Ovary (tissue), 9 donors: ENCODE results near the gene TAB3. TPM values are rescaled to one million over a fixed set of nuclear protein-coding genes. Genes with fewer than 3 reads are reported as not detected.
A peak's percentile ranks its signal among the peaks of the same experiment; 100 is the strongest.

Source experiments
- DNase-seq, 5 donors: peaks; one replicate each; pipeline ENCODE4 v3.0.0-alpha.2; 2019 to 2020
- H3K27ac ChIP-seq, 2 donors: fragments of 200-600 bp; one replicate each; pipeline versions ENCODE4 v1.5.1 to v1.8.0; 2019 to 2022
- H3K27me3 ChIP-seq: fragments of 200-600 bp; one replicate; pipeline ENCODE4 v1.8.0; 2022
- H3K36me3 ChIP-seq: fragments of 200-600 bp; sonication (generic); one replicate; pipeline ENCODE4 v1.5.1; 2019
- H3K4me1 ChIP-seq: one replicate; pipeline ENCODE4 v1.8.1; 2013; ENCODE audit warnings: mild to moderate bottlenecking, moderate library complexity; ENCODE audit not compliant: insufficient read depth
- H3K4me3 ChIP-seq: fragments of 200-600 bp; sonication (generic); one replicate; pipeline ENCODE4 v1.5.1; 2017
- H3K9me3 ChIP-seq, 2 donors: fragments of 200-600 bp in 1 of 2; sonication (generic) in 1 of 2; one replicate each; pipeline versions ENCODE4 v1.5.1 to v1.8.1; 2013 to 2019; ENCODE audit warnings: mild to moderate bottlenecking in 1 of 2, moderate library complexity in 1 of 2
- EP300 ChIP-seq: sonication (generic); formaldehyde crosslinking; IDR thresholded peaks from one replicate; pipeline ENCODE4 v1.6.1; 2017; ENCODE audit warnings: antibody characterized with exemption
- POLR2A ChIP-seq: fragments of 450-650 bp; IDR thresholded peaks from one replicate; pipeline ENCODE4 v1.6.1; 2017; ENCODE audit warnings: antibody characterized with exemption, mild to moderate bottlenecking, moderate library complexity
- WGBS, 3 donors: extraction: QIAGEN DNeasy Blood & Tissue Kit in 1 of 3; methylation state at CpG; one replicate each; pipeline versions ENCODE4 v1.1.5 to v1.1.7; 2013 to 2017; 5-methylcytosine and 5-hydroxymethylcytosine counted together
- intact Hi-C, 4 donors: fragments of 100-400 bp; cut with DNase I; formaldehyde crosslinking; loops; one replicate each; pipeline versions ENCODE4 v1.11.0 to v1.15.1; 2022 to 2023
- polyA plus RNA-seq, 2 donors: library from polyadenylated mRNA; stranded (reverse); fragments of 200-250 nt in 1 of 2; fragments of 350-450 nt in 1 of 2; fragmentation: Illumina TruSeq in 1 of 2; extraction: RNeasy Lipid Tissue Mini Kit (QIAGEN cat#74804) in 1 of 2; gene quantifications; one replicate each; pipeline ENCODE4 v1.2.3, GENCODE V29; 2013 to 2014
- total RNA-seq, 7 donors: library from RNA; depleted of rRNA in 2 of 7; stranded (reverse); fragments of >200 nt in 2 of 7; fragmentation: NEBNext Ultra II Directional in 3 of 7; extraction: Animal tissue kit (Norgen Biotek cat#: 25700) in 3 of 7; gene quantifications; one replicate each; pipeline versions ENCODE4 v1.1.0 to v1.2.4, GENCODE V29; 2016 to 2023
- TF ChIP-seq, protein P1 (sequence below), 3 donors: fragments of 450-650 bp in 2 of 3; fragments of 200-600 bp in 1 of 3; IDR thresholded peaks; one replicate each; pipeline versions ENCODE4 v1.5.1 to v1.8.0; 2016 to 2022; ENCODE audit warnings: antibody characterized with exemption in 3 of 3, mild to moderate bottlenecking in 1 of 3
- donor health status: DM: no; HTN: no; CAD: no; lungs with moderate emphysema.
- donor health status: DM: no; HTN: no; CAD: no.
- donor health status: Bipolar disorder and iron deficiency.
- donor health status: DM: yes; HTN: yes; CAD: no.
- donor health status: DM: no; HTN: no; CAD: no.
- donor health status: DM: yes; HTN: yes; CAD: no.

Gene TAB3
- total and polyA plus RNA-seq, 9 donors = 7.8 to 29.5 (median 21.0) TPM

DNA sequence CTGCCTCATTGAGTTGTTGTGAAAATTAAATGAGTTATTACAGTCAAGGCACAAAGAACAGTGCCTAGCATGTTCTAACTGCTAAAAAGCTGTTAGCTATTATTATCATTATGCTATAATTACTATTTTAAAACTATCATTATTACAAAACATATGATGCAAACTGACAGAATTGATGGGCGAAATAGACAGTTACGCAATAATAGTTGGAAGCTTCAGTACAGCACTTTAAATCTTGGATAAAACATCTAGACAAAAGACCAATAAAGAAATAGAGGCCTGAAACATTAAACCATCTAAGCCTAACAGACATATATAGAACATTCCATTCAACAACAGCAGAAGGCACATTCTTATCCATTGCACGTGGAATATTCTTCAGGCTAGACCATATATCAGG is 73.0 kb downstream of the TAB3 start:
- DNase-seq = no peak
- TF ChIP-seq, protein P1, sequence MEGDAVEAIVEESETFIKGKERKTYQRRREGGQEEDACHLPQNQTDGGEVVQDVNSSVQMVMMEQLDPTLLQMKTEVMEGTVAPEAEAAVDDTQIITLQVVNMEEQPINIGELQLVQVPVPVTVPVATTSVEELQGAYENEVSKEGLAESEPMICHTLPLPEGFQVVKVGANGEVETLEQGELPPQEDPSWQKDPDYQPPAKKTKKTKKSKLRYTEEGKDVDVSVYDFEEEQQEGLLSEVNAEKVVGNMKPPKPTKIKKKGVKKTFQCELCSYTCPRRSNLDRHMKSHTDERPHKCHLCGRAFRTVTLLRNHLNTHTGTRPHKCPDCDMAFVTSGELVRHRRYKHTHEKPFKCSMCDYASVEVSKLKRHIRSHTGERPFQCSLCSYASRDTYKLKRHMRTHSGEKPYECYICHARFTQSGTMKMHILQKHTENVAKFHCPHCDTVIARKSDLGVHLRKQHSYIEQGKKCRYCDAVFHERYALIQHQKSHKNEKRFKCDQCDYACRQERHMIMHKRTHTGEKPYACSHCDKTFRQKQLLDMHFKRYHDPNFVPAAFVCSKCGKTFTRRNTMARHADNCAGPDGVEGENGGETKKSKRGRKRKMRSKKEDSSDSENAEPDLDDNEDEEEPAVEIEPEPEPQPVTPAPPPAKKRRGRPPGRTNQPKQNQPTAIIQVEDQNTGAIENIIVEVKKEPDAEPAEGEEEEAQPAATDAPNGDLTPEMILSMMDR (IDR thresholded peaks at IDR 0.05) = no peak
- TF ChIP-seq EP300 = no peak
- WGBS, 3 donors = 79 to 83% (median 80%) methylated on average over 3 of the region's 3 CpGs
- H3K4me1 ChIP-seq = no peaks in the 10 kb centered on the region
- H3K9me3 ChIP-seq = no peaks in the 10 kb centered on the region
- intact Hi-C loops = no loop called here
- H3K27me3 ChIP-seq = no peaks in the 10 kb centered on the region
- H3K27ac ChIP-seq = no peak overlapping the region
- no peak overlapping the region for H3K4me3 ChIP-seq
- no peaks in the 10 kb centered on the region for H3K36me3 ChIP-seq

DNA sequence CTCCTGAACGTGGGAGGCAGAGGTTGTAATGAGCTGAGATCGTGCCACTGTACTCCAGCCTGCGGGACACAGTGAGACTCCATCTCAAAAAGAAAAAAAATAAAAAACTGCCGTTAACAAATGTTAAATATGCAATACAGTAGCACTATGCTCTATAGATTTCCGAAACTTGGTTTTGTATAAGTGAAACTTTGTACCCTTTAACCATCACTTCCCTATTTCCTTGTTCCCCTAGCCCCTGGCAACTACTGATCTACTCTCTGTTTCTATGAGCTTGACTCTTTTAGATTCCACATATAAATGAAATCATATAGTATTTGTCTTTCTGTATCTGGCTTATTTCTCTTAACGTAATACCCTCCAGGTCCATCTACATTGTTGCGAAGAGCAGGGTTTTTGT is 74.1 kb downstream of the TAB3 start:
- 80 to 84% (median 80%) methylated on average over 7 of the region's 7 CpGs for WGBS, 3 donors
- Histone ChIP-seq H3K4me3 (no peak overlapping the region), H3K27me3 (no peaks in the 10 kb centered on the region), H3K4me1 (no peaks in the 10 kb centered on the region), H3K36me3 (no peaks in the 10 kb centered on the region), H3K9me3 (no peaks in the 10 kb centered on the region), H3K27ac (no peak overlapping the region)
- no peak for DNase-seq
- TF ChIP-seq EP300 (no peak), POLR2A (no peak)
- intact Hi-C loops = no loop called here

DNA sequence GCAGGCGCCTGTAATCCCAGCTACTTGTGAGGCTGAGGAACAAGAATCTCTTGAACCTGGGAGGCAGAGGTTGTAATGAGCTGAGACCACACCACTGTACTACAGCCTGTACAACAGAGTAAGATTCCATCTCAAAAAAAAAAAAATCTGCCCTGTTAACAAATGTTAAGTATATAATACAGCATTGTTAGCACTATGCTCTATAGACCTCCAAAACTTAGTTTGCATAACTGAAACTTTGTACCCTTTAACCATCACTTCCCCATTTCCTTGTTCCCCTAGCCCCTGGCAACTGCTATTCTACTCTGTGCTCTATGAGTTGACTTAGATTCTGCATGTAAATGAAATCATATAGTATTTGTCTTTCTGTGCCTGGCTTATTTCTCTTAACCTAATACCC is 76.7 kb downstream of the TAB3 start:
- Histone ChIP-seq H3K9me3 (no peaks in the 10 kb centered on the region), H3K27ac (no peak overlapping the region), H3K27me3 (no peaks in the 10 kb centered on the region), H3K4me1 (no peaks in the 10 kb centered on the region), H3K4me3 (no peak overlapping the region), H3K36me3 (no peaks in the 10 kb centered on the region)
- TF ChIP-seq POLR2A = no peak
- TF ChIP-seq EP300 = no peak
- TF ChIP-seq, protein P1 (IDR thresholded peaks at IDR 0.05) = no peak
- no peak for DNase-seq
- intact Hi-C loops = no loop called here
- WGBS, 3 donors = 55 to 65% (median 63%) methylated on average over 1 of the region's 1 CpG

DNA sequence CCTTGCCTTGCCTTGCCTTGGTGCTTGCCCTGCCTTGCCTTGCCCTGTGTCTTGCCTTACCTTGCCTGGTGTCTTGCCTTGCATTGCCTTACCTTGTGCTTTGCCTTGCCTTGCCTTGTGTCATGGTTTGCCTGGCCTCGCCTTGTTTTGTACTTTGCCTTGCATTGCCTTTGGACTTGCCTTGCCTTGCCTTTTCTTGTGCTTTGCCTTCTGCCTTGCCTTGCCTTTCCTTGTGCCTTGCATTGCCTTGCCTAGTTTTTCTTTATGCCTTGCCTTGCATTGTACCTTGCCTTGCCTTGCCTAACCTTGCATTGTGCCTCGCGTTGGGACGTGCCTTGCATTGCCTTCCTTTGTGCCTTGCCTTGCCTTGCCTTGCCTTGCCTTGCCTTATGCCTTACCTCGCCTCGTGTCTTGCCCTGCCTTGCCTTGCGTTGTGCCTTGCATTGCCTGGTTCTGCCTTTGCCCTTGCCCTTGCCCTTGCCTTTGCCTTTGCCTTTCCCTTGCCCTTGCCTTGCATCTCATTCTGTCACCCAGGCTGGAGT is 82.8 kb downstream of the TAB3 start:
- H3K27me3 ChIP-seq = no peaks in the 10 kb centered on the region
- peak in 1 of 5 donors; percentile 16 for DNase-seq
- H3K9me3 ChIP-seq = no peaks in the 10 kb centered on the region
- no peaks in the 10 kb centered on the region for H3K4me1 ChIP-seq
- TF ChIP-seq, protein P1 (IDR thresholded peaks at IDR 0.05) = no peak
- no peak for TF ChIP-seq EP300
- TF ChIP-seq POLR2A = no peak
- no peak overlapping the region for H3K27ac ChIP-seq
- no peak overlapping the region for H3K4me3 ChIP-seq
- intact Hi-C loops = no loop called here
- H3K36me3 ChIP-seq = no peaks in the 10 kb centered on the region
- whole genome bisulfite sequencing, 3 donors = 86 to 89% (median 88%) methylated on average over 7 of the region's 7 CpGs

DNA sequence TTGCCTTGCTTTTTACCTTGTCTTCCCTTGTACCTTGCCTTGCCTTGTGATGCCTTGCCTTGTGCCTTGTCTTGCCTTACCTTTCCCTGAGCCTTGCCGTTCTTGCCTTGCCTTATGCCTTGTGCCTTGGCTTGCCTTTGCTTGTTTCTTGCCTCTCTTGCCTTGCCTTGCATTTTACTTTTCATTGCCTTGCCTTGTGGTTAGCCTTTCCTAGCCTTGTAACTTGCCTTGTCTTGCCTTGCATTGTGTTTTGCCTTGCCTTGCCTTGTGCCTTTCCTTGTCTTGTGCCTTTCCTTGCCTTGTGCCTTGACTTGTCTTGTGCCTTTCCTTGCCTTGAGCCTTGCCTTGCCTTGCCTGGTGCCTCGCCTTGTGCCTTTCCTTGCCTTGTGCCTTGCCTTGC is 84.6 kb downstream of the TAB3 start:
- H3K36me3 ChIP-seq = no peaks in the 10 kb centered on the region
- intact Hi-C loops = no loop called here
- TF ChIP-seq, protein P1 (IDR thresholded peaks at IDR 0.05) = no peak
- TF ChIP-seq EP300 = no peak
- TF ChIP-seq POLR2A = no peak
- H3K4me1 ChIP-seq = no peaks in the 10 kb centered on the region
- H3K27me3 ChIP-seq = no peaks in the 10 kb centered on the region
- H3K4me3 ChIP-seq = no peak overlapping the region
- no peak for DNase-seq
- H3K27ac ChIP-seq = no peak overlapping the region
- H3K9me3 ChIP-seq = no peaks in the 10 kb centered on the region
- WGBS, 3 donors = 63 to 72% (median 65%) methylated on average over 2 of the region's 2 CpGs
